OCI-LY7 (cell line): ENCODE results near the gene STON2. TPM values are rescaled to one million over a fixed set of nuclear protein-coding genes. Genes with fewer than 3 reads are reported as not detected.

Experiments
- BruUV-seq: library from RNA; stranded (reverse); fragments of 400-500 nt; replicated peaks from 2 replicates; lab custom pipeline; 2021; lab: Mats Ljungman, UMichigan
- CTCF ChIA-PET: fragments of 300-600 bp; sonication (Branson Sonifier 250); formaldehyde crosslinking; loops from one replicate; lab custom pipeline; 2022; ENCODE audit warnings: antibody characterized with exemption; ENCODE audit not compliant: unreplicated experiment; lab: Charles Lee
- POLR2A ChIA-PET: fragments of 300-600 bp; sonication (Branson Sonifier 250); formaldehyde crosslinking; loops from one replicate; lab custom pipeline; 2022; ENCODE audit warnings: antibody characterized with exemption; lab: Charles Lee
- DNase-seq: peaks from one replicate; pipeline ENCODE4 v3.0.0-alpha.2; 2015; ENCODE audit warnings: low spot score
- H2AFZ ChIP-seq: fragments of 200-600 bp; sonication (generic), shearing (Covaris generic); 2 replicates; pipeline ENCODE4 v1.6.1; 2014; ENCODE audit warnings: mild to moderate bottlenecking, antibody characterized with exemption, low read length, moderate library complexity
- H3K27ac ChIP-seq: fragments of 200-600 bp; sonication (generic); 2 replicates; pipeline ENCODE4 v1.5.1; 2014; ENCODE audit warnings: mixed run types, low read depth, mild to moderate bottlenecking, moderate library complexity, low read length, inconsistent platforms; ENCODE audit not compliant: poor library complexity, severe bottlenecking
- H3K36me3 ChIP-seq: fragments of 200-600 bp; sonication (generic); 2 replicates; pipeline ENCODE4 v1.6.1; 2014; ENCODE audit warnings: mild to moderate bottlenecking, antibody characterized with exemption, low read length, moderate library complexity, mixed read lengths; ENCODE audit not compliant: insufficient read depth
- H3K4me1 ChIP-seq: fragments of 200-600 bp; sonication (generic); 2 replicates; pipeline ENCODE4 v1.5.1; 2014; ENCODE audit warnings: mild to moderate bottlenecking, low read length; ENCODE audit not compliant: insufficient read depth, poor library complexity, severe bottlenecking
- H3K4me2 ChIP-seq: fragments of 200-600 bp; sonication (generic); 2 replicates; pipeline ENCODE4 v1.6.1; 2014; ENCODE audit warnings: mild to moderate bottlenecking, low read length
- H3K4me3 ChIP-seq: fragments of 200-600 bp; sonication (generic); 2 replicates; pipeline ENCODE4 v1.5.1; 2014; ENCODE audit warnings: mild to moderate bottlenecking, low read depth, low read length; ENCODE audit not compliant: poor library complexity, severe bottlenecking
- H3K79me2 ChIP-seq: fragments of 200-600 bp; sonication (generic); 2 replicates; pipeline ENCODE4 v1.6.1; 2016; ENCODE audit warnings: low read depth, mild to moderate bottlenecking, low read length, moderate library complexity, mixed read lengths; ENCODE audit not compliant: insufficient read depth
- H3K9me2 ChIP-seq: fragments of 200-600 bp; sonication (generic); 2 replicates; pipeline ENCODE4 v1.6.1; 2016; ENCODE audit warnings: mild to moderate bottlenecking, low read length, mixed read lengths; ENCODE audit not compliant: insufficient read depth
- H3K9me3 ChIP-seq: fragments of 200-600 bp; sonication (generic); 2 replicates; pipeline ENCODE4 v1.6.1; 2014; ENCODE audit warnings: mild to moderate bottlenecking, mixed run types, low read length, mixed read lengths
- H4K20me1 ChIP-seq: fragments of 200-600 bp; sonication (generic); 2 replicates; pipeline ENCODE4 v1.6.1; 2014; ENCODE audit warnings: mild to moderate bottlenecking, antibody characterized with exemption, low read length, moderate library complexity, mixed read lengths; ENCODE audit not compliant: insufficient read depth
- EZH2phosphoT487 ChIP-seq: fragments of 200-600 bp; sonication (generic); IDR thresholded peaks from 2 replicates; pipeline ENCODE4 v1.6.1; 2018; ENCODE audit warnings: low read depth, borderline replicate concordance, mild to moderate bottlenecking, mixed run types, antibody characterized with exemption, low read length, moderate library complexity, mixed read lengths
- intact Hi-C: fragments of 100-400 bp; cut with micrococcal nuclease; formaldehyde crosslinking; loops from one replicate; pipeline ENCODE4 v1.10.0; 2022; ENCODE audit not compliant: unreplicated experiment
- total RNA-seq, 2 experiments: library from RNA; depleted of rRNA in 1 of 2; stranded (reverse); fragments of >200 nt in 1 of 2; shearing (Covaris generic) in 1 of 2; gene quantifications; 2 replicates each; pipeline ENCODE4 v1.2.3, GENCODE V29; 2014 to 2022
- TF ChIP-seq, protein P1 (sequence below): fragments of 200-600 bp; sonication (generic); conservative IDR thresholded peaks from 2 replicates; pipeline ENCODE4 v1.5.1; 2014; ENCODE audit warnings: mild to moderate bottlenecking, antibody characterized with exemption, low read length, moderate library complexity, mixed read lengths

The STON2 gene
- total RNA-seq, 2 experiments from 2014 or later, result 0.25 TPM; not detected in 1

DNA sequence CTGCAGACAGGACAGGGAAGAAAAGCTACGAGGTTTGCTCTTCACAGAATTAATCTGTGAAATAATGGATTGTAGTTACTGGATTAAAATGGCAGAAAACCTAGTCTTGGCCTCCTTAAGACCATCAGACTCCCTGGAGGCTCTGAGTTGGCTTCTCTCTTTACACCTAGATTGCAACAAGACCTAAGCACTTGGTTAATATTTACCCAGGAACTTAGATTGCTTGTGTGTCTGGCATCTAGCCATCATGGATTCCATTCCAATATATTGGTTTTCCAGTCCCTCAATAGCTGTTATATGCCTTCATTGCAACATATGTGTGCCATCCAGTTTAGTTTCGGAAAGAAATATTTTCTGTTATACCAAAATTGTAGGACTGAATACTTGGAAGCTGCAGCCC is 177.4 kb downstream of the STON2 start:
- POLR2A ChIA-PET, result no interaction called here
- H3K4me1 ChIP-seq, result peaks cover 21% of the 10 kb centered on the region
- H4K20me1 ChIP-seq, result peaks cover 9% of the 10 kb centered on the region; the same call in 1 of the 2 replicates
- no peak for DNase-seq
- H3K36me3 ChIP-seq, result peaks cover 9% of the 10 kb centered on the region
- no peak overlapping the region for H3K4me2 ChIP-seq
- BruUV-seq, result no TSS peak
- no peaks in the 10 kb centered on the region for H3K9me2 ChIP-seq
- H3K4me3 ChIP-seq, result no peak overlapping the region
- TF ChIP-seq, protein P1, sequence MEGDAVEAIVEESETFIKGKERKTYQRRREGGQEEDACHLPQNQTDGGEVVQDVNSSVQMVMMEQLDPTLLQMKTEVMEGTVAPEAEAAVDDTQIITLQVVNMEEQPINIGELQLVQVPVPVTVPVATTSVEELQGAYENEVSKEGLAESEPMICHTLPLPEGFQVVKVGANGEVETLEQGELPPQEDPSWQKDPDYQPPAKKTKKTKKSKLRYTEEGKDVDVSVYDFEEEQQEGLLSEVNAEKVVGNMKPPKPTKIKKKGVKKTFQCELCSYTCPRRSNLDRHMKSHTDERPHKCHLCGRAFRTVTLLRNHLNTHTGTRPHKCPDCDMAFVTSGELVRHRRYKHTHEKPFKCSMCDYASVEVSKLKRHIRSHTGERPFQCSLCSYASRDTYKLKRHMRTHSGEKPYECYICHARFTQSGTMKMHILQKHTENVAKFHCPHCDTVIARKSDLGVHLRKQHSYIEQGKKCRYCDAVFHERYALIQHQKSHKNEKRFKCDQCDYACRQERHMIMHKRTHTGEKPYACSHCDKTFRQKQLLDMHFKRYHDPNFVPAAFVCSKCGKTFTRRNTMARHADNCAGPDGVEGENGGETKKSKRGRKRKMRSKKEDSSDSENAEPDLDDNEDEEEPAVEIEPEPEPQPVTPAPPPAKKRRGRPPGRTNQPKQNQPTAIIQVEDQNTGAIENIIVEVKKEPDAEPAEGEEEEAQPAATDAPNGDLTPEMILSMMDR, result no peak
- TF ChIP-seq EZH2phosphoT487, result no peak
- H3K27ac ChIP-seq, result no peak overlapping the region
- H3K9me3 ChIP-seq, result 0 out of 2 replicates have a peak, but pooled peaks cover 3% of the 10 kb centered on the region
- CTCF ChIA-PET, result interaction anchor here (0.7 kb wide), 1 partner anchor 53 kb away, joined by 3 read pairs; no protein-coding TSS in a partner anchor
- intact Hi-C loops, result no loop called here
- peaks cover 26% of the 10 kb centered on the region for H3K79me2 ChIP-seq
- no peak overlapping the region; the same call in 1 of the 2 replicates for H2AFZ ChIP-seq

DNA sequence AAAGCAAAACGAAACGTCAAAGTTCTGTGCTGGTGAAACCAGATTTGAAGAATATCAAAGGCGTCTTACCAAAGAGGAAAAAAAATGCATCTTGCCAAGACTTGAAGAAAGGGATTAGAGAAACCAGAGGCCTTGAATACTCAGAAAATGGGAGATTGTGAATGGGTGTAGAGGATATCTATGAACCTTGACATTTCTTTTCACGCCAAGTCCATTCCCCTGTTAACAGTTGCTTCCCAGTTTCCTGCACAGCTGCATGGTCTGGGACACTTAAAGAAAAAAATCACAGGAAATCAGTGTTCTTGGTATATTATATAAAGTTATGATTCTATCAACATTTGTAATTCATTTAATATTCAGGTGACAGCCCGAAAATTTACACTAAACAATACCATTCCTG is 178.0 kb downstream of the STON2 start:
- Histone ChIP-seq H2AFZ (peak overlapping the region; percentile 98; the same call in 1 of the 2 replicates), H3K9me2 (no peaks in the 10 kb centered on the region), H3K36me3 (peaks cover 15% of the 10 kb centered on the region), H3K9me3 (no peaks in the 10 kb centered on the region), H3K4me3 (peak overlapping the region; percentile 89), H4K20me1 (peaks cover 14% of the 10 kb centered on the region; the same call in 1 of the 2 replicates), H3K79me2 (peaks cover 32% of the 10 kb centered on the region), H3K27ac (peak overlapping the region; percentile 86), H3K4me2 (peak overlapping the region; percentile 85), H3K4me1 (peaks cover 27% of the 10 kb centered on the region)
- DNase-seq, result no peak
- BruUV-seq, result no TSS peak
- intact Hi-C loops, result no loop called here
- POLR2A ChIA-PET, result interaction anchor here (1.9 kb wide), 1 partner anchor 310 kb away, joined by 11 read pairs; no protein-coding TSS in a partner anchor
- CTCF ChIA-PET, result no interaction called here
- TF ChIP-seq EZH2phosphoT487, result no peak
- TF ChIP-seq, protein P1, result no peak

DNA sequence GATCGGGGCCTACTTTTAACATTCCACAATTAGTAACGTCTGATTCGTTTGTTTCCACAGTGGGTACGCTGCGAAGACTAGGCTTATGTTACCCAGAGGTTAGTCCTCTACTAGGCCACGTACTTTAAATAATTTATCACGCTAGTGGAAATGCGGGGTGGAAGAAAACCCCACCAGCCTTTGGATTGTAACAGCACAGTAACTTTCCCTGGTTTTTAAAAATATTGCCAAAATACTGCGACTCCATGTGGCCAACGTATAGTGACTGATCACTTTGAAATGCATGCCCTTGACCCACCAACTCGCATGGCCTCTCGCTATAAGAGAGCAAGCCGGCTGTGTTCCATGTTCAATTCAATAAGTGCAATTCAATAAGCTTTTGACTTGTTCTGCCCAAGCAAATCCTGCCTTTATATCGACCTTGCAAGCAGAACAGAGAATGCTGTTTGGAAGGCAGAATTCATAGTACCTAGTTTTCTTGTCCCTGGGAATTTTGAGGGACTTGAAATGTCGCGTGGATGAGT is 178.5 kb downstream of the STON2 start:
- Histone ChIP-seq H3K9me2 (no peaks in the 10 kb centered on the region), H3K9me3 (no peaks in the 10 kb centered on the region), H2AFZ (peak overlapping the region; percentile 98), H3K4me2 (peak overlapping the region; percentile 85), H3K79me2 (peaks cover 37% of the 10 kb centered on the region), H3K4me3 (peak overlapping the region; percentile 89), H3K4me1 (peaks cover 31% of the 10 kb centered on the region), H4K20me1 (peaks cover 14% of the 10 kb centered on the region; the same call in 1 of the 2 replicates), H3K36me3 (peaks cover 19% of the 10 kb centered on the region), H3K27ac (peak overlapping the region; percentile 86)
- TF ChIP-seq, protein P1, result no peak
- no peak for TF ChIP-seq EZH2phosphoT487
- intact Hi-C loops, result no loop called here
- ChIA-PET CTCF (no interaction called here), POLR2A (interaction anchor here (0.6 to 1.9 kb wide), 9 partner anchors 9 to 310 kb away, joined by 3 to 11 read pairs (median 4); no protein-coding TSS in a partner anchor)
- TSS peak; percentile 28 for BruUV-seq
- no peak for DNase-seq
